ENCODE measurements around the gene MYO1G.
"Not testable (repeated sequence)": the region's sequence is repeated elsewhere in the genome, so short reads cannot be mapped to it uniquely, and the experiment has no call there.

Gene MYO1G

GRCh38 chr7:44978511-44979366, at the start of gene MYO1G:
Gene MYO1G (minus strand): TSS chr7:44979015. CDS start chr7:44978961, 54 bp downstream.
- FAIRE-seq = no peak

DNA sequence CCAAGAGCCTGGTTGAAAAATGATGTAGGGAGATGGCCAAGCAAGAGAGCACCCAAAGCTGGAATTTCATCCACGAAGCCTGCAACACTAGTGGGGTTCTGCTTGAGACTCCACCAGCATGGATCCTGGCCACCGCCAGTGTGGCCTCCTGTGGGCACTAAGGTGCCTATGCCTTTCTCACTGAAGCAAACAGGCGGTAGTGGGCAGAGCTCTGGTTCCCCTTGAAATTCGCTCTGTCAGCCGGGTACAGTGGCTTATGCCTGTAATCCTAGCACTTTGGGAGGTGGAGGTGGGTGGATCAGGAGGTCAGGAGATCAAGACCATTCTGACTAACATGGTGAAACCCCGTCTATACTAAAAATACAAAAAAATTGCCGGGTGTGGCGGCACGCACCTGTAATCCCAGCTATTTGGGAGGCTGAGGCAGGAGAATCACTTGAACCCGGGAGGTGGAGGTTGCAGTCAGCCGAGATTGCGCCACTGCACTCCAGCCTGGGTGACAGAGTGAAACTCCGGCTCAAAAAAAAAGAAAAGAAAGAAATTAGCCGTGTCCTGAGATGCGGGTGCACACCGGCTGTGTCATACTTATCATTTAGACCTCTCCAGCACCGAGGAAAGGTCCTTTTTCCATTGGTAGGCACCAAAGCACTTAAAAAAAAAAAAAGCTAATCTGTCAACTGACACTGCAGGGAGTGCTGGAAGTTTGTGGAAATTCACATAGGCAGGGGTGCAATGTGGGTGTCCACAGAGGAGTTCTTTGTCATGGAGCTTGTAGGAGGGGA, 49.5 kb upstream of the MYO1G start:
- no peak for FAIRE-seq

GRCh38 chr7:45027774-45028114, 48.9 kb upstream of the MYO1G start:
- no peak for FAIRE-seq

GRCh38 chr7:45026984-45027773, 48.4 kb upstream of the MYO1G start:
- FAIRE-seq = no peak

DNA sequence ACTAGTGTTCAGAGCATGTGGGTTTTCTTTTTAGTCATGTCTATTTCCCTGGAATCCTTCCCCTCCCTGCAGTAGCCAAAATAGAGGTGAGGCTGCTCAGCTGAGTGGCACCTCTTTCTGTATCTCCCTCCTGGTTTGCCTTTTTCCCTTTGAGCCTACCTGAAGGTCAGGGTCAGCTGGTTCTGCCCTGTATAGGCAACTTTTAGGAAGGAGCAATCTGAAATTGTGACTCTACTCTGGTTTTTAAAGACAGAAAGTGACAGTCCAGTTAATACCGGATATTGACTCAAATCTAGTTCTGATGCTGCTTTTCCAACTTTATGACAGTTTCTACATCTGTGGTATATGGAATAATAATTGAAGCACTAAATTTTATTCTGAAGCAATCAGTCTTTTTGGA, 47.2 kb upstream of the MYO1G start:
- FAIRE-seq = no peak

GRCh38 chr7:45025473-45025872, 46.7 kb upstream of the MYO1G start:
- FAIRE-seq = not testable (repeated sequence)

DNA sequence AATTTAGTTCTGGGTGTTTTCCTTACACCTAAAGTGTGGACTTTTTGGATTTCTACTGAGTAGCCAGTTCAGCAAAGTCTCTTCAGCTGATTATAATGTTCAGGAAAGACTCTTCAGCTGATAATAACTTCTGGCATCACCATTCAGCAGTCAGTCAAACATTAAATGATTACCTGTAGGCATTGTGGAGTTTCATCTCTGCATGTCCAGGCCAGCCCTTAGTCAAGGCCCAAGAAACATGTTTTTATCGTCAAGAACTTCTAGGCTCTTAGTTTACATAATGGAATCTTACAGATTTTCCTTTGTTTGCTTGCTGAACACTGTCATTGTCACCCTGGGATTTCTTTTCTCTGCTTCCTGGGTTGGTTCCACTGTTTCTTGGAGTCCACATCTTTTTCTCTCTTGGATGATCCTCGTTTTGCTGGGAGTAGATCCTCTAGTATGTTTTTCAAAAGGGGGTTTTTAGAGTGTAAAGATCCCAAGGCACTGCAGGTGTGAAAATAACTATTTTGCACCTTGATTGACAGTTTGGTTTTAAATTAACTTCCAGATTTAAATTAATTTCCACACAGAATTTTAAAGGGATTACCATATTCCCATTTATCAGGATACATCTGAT, 45.4 kb upstream of the MYO1G start:
- FAIRE-seq = no peak

GRCh38 chr7:45021604-45022296, 42.9 kb upstream of the MYO1G start:
- no peak for FAIRE-seq

DNA sequence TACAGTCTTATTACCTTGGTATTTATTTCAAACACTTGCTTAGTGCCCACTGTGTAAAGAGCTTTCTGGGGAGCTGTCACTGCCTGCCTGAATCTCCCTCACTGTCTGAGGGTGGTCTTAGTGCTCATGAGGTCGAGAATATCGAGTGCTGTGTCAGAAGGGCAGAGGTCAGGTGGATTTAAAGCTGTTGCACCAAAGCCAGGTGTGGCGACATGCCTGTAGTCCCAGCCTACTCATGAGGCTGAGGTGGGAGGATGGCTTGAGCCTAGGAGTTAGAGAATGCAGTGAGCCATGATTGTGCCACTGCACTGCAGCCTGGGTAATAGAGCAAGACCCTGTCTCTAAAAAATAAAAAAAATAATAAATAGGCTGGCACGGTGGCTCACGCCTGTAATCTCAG, 42.1 kb upstream of the MYO1G start:
- FAIRE-seq = no peak

GRCh38 chr7:45017253-45017652, 38.4 kb upstream of the MYO1G start:
- FAIRE-seq = no peak

- FAIRE-seq = no peak
Observed at GRCh38 chr7:45015313-45015712, 36.5 kb upstream of the MYO1G start.

GRCh38 chr7:45013465-45013967, 34.7 kb upstream of the MYO1G start:
- FAIRE-seq = no peak

DNA sequence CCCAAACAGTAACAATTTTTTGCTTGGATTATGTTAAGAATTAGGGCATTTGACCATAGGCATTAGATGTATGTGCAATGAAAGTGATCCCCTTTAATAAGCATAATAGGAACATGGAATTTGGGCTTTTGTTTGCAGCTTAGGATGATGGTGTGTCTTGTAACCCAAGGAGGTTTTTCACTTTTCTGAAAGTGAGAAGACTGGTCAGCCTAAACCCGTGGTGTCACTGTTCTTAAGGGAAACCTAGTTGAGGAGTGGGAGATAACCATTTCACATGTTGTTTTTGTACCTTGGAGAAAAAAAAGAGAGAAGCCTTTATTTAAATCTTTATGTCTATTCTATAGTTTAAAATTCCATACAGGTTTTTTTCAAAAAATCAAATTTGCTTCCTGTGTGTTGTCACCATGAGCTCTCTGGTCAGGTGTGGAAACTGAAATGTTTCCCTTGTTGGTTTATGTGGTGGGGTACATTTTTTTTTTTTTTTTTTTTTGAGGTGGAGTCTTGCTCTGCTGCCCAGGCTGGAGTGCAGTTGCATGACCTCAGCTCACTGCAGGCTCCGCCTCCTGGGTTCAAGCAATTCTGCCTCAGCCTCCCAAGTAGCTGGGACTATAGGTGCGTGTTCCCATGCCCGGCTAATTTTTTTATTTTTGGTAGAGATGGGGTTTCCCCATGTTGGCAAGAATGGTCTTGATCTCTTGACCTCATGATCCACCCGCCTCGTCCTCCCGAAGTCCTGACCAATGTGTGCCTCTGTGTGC, 28.9 kb upstream of the MYO1G start:
- no peak for FAIRE-seq

GRCh38 chr7:45007106-45007505, 28.3 kb upstream of the MYO1G start:
- FAIRE-seq = no peak

- FAIRE-seq = no peak
Observed at GRCh38 chr7:45003789-45004188, 25.0 kb upstream of the MYO1G start.

- no peak for FAIRE-seq
Observed at GRCh38 chr7:45001826-45002225, 23.0 kb upstream of the MYO1G start.

DNA sequence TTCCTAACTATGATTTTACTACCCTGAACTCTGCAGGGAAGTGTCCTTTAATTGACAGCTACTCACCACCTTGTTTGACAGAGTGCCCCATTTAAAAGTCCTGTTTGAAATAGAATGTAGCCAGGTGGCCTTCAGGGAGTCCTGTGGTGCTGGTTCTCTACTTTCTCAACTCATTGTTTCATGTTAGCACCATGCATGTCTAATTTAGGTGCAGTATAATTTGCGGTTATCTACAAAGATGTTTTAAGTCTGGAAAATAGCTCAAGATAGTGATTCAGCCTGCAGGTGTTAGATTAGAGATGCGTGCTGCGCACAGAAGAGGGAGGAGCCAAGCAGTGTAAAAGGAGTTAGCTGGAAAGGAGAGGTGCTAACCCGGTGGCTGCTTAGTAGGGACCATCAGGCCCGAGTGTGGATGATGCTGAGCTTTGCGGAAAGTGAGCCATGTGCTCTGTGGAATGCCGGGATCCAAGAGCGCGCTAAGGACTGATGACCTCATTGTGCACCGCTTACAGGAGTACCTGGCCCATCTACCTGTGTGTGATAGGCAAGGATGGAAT, 22.4 kb upstream of the MYO1G start:
- no peak for FAIRE-seq

DNA sequence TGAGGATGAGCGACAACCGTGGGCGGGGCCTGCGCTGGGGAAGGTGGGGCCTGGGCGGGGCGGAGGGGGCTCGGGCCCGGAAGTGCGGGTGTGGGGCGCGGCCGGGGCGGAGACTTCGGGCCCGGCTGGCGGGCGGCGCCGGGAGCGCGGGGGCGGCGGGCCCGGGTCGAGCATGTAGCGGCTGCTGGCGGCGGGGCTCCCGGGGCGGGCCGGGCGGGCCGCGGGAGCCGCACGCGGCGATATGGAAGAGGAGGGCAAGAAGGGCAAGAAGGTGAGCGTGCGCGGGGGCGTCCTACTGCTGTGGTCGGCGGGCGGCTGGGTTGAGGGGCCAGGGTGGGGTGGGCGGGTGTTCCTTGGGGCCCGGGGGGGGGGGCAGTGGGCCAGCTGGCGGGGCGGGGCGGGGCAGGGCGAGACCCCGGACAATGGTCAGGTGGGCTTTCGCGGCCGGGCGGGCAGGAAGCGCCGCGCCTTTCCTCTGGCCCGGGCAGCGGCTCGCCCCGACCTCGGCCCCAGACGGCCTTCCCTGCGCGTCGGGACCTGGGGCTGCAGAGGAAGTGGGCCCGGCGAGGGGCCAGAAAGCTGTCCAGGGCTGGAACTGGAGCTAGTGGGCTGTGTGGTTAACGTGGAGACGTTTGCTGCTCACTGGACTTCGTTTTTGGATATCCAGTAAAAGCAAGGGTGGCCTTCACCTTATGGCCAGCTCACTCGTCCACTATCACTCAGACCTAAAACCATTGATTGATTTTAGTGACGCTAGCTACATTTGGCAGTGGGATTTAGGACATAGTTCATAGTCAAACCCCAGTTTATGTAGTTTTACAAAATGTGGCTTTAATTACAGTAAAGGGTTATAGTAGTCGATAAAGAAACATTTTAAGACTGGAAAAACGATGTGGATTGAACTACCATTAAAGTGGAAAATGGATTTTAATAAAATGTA, 21.5 kb upstream of the MYO1G start, which contains the start of gene CCM2:
Gene CCM2, plus strand, starts transcription at position 109 of the 940 bp plus-strand sequence. Its CDS starts 133 bp downstream, at position 242.
- FAIRE-seq = no peak

Data from endometrium (tissue), 2 donors.